ENCODE data around the gene MRPL2. TPM values are rescaled to one million over a fixed set of nuclear protein-coding genes. Genes with fewer than 3 reads are reported as not detected.

MRPL2 gene
- total and polyA plus RNA-seq, 2 of the 4 experiments (the other 2 are of a cell fraction), result 18.1 to 45.9 TPM

DNA sequence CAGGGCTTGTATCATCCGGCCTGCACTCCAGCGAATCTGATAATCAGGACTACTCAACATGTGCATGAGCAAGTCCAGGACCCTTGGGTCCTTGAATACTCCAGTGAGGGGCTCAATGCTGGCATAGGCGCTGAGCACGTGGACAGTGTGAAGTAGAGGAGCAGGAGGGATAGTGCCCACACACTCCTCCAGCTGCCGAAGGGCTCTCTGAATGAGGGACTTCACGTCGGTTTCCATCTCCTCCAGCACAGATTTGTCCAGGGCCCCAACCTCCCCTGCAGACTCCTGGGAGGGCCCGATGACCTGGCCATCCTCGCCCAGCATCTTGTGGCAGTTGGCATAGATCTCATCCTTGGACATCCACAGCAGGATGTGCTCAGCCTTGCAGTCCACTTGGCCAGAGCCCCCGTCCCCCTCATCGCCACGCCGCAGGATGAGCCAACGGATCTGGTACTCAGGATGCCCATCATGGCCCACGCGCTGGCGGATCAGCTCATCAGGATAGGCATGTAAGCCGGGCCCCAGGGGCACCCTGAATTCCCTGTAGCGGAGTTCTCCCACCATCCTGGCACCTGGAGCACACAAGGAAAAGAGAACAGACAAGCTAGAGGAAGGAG lies 6.9 kb downstream of the MRPL2 start:
- Histone ChIP-seq H3K4me3 (ENCODE audit: insufficient read depth, low read depth, low read length) (peak overlapping the region; percentile 68), H3K9me1 (ENCODE audit: insufficient read depth, low read length) (peaks cover 21% of the 10 kb centered on the region), H3K27me3 (ENCODE audit: control insufficient read depth, insufficient read depth, low read length) (no peaks in the 10 kb centered on the region), H3K36me3 (ENCODE audit: control insufficient read depth, insufficient read depth, low read length) (peaks cover 47% of the 10 kb centered on the region), H4K20me1 (ENCODE audit: insufficient read depth, low read length) (no peaks in the 10 kb centered on the region), H3K18ac (ENCODE audit: low read depth, low read length) (no peak overlapping the region; the same call in 1 of the 2 replicates), H2BK5ac (ENCODE audit: low read depth, low read length, poor library complexity, severe bottlenecking) (peak overlapping the region; percentile 87), H4K5ac (ENCODE audit: low read depth, low read length) (peak overlapping the region; percentile 99), H2BK15ac (ENCODE audit: low read depth, low read length) (peak overlapping the region; percentile 54; the same call in 1 of the 3 replicates), H4K8ac (ENCODE audit: low read depth in 2 of 2, low read length in 2 of 2) (peak overlapping the region; percentile 84 to 100), H2AFZ (replicated peaks; ENCODE audit: low read length, poor library complexity) (peak overlapping the region; percentile 93), H3K9ac (ENCODE audit: low read depth, low read length) (peak overlapping the region; percentile 95; the same call in 1 of the 2 replicates), H2AK5ac (ENCODE audit: low read depth, low read length) (peak overlapping the region; percentile 100), H3K4me2 (ENCODE audit: low read depth, low read length) (peak overlapping the region; percentile 99), H3K4ac (ENCODE audit: low read depth, low read length) (peak overlapping the region; percentile 98), H4K91ac (ENCODE audit: insufficient read depth, low read depth, low read length) (peak overlapping the region; percentile 88), H3K9me3 (ENCODE audit: control insufficient read depth, insufficient read depth, low read length) (no peaks in the 10 kb centered on the region), H3K79me1 (ENCODE audit: low read depth in 1 of 2, low read length in 2 of 2) (peaks cover 17 to 50% of the 10 kb centered on the region in 2 experiments; a peak in 3 of 4 replicates), H2BK120ac (ENCODE audit: low read depth, low read length) (peak overlapping the region; percentile 71; the same call in 1 of the 2 replicates), H2BK20ac (ENCODE audit: low read depth, low read length) (no peak overlapping the region), H3K14ac (replicated peaks; ENCODE audit: low read depth, low read length) (peak overlapping the region; percentile 98), H3K4me1 (ENCODE audit: control insufficient read depth, insufficient read depth, low read length) (peaks cover 18% of the 10 kb centered on the region), H3K23ac (ENCODE audit: low read depth, low read length) (peak overlapping the region; percentile 98; the same call in 1 of the 2 replicates), H3K56ac (ENCODE audit: extremely low read depth, insufficient read depth, low read length) (peak overlapping the region; percentile 89; the same call in 1 of the 2 replicates), H2AK9ac (replicated peaks; ENCODE audit: low read depth, low read length, poor library complexity) (peak overlapping the region; percentile 100), H3K27ac (ENCODE audit: insufficient read depth, low read length) (peak overlapping the region; percentile 87)
- in situ Hi-C loops (cut with MboI; ENCODE audit: low sequenced_read_pairs) (no loop called here), intact Hi-C loops (cut with micrococcal nuclease) (loop anchor here (5.0 kb wide), 1 partner anchor 90 kb away; no protein-coding TSS in a partner anchor), dilution Hi-C loops (cut with HindIII; ENCODE audit: low sequenced_read_pairs, unreplicated experiment) (no loop called here)
- DNase-seq (no peak), ATAC-seq (ENCODE audit: low read depth) (no peak)
- 89% methylated on average over 14 of the region's 19 CpGs; no CpG with 5 or more reads in 1 of the 2 experiments for WGBS, 2 experiments (ENCODE audit: extremely low coverage in 2 of 2, insufficient read length in 1 of 2)
- CTCF ChIA-PET, result no interaction called here
- TF ChIP-seq RFX5 (IDR thresholded peaks at IDR 0.05; ENCODE audit: low read depth, low read length) (no peak), MXI1 (IDR thresholded peaks at IDR 0.05; ENCODE audit: borderline replicate concordance, low read depth, low read length) (no peak), MAZ (IDR thresholded peaks at IDR 0.05; ENCODE audit: borderline replicate concordance, low read depth, low read length) (no peak), POLR2A (IDR thresholded peaks at IDR 0.05; ENCODE audit: low read depth, low read length) (no peak), CEBPB (IDR thresholded peaks at IDR 0.05; ENCODE audit: low read depth, low read length) (no peak), BHLHE40 (IDR thresholded peaks at IDR 0.05; ENCODE audit: low read depth, low read length) (no peak), RAD21 (IDR thresholded peaks at IDR 0.05; ENCODE audit: low read length) (no peak)
- POLR2A ChIA-PET (ENCODE audit: unreplicated experiment), result no interaction called here
- BruUV-seq (replicated peaks), result TSS peak; percentile 46
